HG03139 (cell line): ENCODE data around the gene SDK1.

Experiments
- ATAC-seq: cut with Tn5 transposase; IDR thresholded peaks from one replicate; pipeline ENCODE4 v1.9.1; 2021; ENCODE audit not compliant: unreplicated experiment

SDK1 gene

DNA sequence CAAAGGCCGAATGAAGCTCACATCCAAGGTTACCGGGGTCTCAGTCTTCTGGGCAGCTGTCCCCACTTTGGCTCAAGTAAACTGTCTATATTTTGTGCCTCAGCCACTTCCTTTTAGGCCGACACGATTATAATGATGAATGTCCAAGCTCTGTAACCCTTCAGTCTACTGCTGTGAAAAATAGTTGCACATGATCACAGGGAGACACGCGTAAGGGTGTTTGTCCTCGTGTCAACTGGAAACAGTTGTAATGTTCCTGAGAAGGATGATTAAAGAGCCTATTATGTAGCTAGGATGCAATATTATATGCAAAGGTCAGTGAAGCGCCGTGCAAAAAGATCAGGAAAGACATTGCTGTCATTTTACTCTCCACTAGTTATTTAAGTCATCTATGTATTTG lies 559.9 kb downstream of the SDK1 start:
- ATAC-seq: no peak

GRCh38 chr7:3861386-3861785 lies 560.3 kb downstream of the SDK1 start:
- no peak for ATAC-seq

DNA sequence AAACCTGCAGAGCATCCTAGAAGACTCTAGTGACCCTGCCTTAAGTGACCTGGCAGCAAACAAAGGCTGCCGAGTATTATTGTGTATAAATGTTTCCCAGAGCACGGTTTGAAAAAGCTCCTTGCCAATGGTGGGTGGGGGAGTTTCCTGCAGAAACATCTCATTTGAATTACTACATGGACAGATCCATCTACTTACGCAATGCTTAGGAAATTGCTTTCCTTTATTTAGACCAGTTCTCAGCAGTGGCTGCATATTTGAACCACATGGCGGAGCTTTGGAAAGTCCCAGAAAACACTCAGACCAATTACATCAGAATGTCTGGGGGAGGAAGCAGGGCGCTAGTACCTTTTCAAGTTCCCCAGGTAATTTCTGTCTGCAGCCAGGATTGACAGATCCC lies 560.9 kb downstream of the SDK1 start:
- no peak for ATAC-seq

GRCh38 chr7:3862774-3863173 lies 561.7 kb downstream of the SDK1 start:
- ATAC-seq: no peak

DNA sequence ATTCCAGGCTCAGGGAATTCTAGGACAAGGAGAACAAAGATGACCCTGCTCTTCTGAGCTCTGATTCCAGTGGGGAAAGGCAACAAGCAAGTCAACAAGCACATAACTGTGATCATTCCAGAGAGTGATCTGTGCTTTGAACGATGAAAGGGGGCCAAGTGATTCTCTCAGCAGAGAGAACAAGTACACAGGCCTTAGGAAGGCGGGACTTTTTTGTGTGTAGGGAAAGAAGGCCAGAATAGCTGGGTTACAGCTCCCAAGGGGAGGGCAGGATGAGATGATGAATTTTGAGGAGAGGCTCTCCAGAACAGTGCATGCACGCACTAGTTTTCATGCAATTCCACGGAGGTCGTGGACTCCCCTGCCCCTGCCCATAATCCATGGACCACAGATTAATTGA lies 565.2 kb downstream of the SDK1 start:
- ATAC-seq: no peak

DNA sequence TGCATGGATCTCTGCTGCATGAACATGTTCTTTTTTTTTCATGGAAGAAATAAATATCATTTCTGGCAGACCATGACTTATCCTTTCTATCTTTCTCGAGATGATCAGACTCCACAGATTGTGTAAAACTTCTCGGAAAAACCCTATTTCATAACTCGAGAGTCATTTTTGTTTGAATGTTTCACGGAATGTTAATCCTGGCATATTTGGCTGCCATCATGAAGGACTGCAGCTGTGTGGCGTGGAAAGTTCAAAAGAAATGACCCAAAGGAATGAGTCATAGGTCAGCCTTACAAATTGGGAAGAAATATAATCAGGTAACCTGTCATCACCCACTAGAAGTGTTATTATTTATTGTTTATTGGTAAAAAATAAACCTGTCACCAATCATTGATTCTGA lies 566.8 kb downstream of the SDK1 start:
- ATAC-seq: no peak

DNA sequence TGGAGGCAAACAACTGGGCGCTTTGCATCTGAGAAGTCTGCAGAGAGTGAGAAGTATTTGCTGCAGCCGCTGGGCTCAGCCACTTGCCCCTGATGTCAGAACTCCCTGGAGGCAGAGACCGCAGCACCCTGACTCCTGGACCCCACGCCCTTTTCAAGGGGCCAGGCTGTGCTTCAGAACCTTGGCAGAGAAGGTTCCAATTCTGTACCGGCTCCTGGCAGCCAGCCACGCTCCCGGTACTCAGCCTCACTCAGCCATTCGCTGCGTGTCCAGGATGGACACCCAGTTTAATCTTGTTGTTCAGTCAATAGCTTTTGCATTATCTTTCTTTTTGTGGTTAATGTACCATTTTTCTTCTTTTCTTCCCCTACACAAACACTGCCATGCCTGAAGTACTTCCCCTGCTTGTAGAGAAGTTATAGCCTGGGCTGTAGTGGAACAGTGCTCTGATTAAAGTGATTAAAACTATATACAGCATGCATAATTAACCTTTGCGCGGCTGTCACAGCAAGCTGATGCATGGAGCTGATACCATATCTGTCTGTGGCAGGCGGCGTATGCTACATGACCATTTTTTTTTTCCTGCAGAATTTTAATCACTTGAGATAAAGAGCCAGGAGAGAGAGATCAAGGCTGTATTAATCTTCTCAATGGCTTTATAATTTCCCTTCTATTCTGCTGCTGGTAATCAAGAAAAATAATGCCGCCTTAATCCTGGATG lies 578.5 kb downstream of the SDK1 start:
- no peak for ATAC-seq

DNA sequence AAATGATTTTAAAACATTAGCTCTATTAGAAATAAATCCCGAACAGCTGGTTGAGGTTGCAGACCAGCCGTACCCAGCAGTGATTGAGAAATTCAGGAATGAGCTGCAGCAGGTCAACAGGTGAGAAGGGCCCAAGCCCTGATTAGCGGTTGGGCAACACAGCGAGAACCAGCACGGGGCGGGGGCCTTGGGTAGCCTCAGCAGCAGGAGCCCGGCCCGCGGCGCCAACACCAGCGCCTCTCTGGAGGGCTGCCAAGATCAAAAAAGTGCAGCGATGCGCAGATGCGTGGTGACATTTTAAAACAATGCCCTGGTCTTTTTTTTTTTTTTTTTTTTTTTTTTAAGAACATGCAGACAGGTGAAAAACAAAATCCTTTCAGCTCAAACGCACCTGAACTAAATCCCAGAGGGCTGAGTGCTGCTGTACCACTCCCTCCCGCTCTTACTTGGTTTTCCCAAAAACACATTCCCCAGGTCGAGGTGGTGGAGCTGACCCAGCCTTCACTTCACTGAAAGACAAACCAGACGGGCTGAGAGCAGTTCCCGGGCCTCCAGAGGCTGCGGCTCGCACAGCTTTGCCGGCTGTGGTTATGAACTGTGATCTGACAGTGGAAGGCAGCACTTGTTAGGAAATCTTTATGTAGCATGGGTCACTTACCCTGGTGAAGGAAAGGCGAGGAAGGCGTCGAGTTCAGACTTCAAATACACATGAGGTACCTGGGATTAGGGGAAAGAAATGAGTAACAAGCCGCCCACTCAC lies 579.4 kb downstream of the SDK1 start:
- no peak for ATAC-seq

GRCh38 chr7:3882782-3883181 lies 581.7 kb downstream of the SDK1 start:
- no peak for ATAC-seq

DNA sequence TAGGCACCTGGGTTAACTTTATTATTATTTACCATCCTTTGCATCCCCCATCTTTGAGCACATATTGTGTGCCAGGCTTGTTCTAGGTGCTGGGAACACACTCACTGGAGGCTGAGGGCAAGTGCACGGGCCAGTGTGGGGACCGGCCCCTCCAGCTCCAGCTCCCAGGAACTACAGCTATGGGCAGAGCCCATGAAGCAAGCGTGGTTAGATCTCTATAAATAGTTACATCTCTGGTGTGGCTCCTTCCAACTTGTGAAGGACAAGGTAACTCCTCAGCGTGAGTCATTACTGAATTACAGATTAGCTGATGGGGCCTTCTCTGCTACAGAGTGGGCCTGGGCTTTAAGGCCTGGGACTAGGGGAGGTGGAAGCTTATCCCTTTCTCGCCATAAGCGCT lies 583.5 kb downstream of the SDK1 start:
- no peak for ATAC-seq

DNA sequence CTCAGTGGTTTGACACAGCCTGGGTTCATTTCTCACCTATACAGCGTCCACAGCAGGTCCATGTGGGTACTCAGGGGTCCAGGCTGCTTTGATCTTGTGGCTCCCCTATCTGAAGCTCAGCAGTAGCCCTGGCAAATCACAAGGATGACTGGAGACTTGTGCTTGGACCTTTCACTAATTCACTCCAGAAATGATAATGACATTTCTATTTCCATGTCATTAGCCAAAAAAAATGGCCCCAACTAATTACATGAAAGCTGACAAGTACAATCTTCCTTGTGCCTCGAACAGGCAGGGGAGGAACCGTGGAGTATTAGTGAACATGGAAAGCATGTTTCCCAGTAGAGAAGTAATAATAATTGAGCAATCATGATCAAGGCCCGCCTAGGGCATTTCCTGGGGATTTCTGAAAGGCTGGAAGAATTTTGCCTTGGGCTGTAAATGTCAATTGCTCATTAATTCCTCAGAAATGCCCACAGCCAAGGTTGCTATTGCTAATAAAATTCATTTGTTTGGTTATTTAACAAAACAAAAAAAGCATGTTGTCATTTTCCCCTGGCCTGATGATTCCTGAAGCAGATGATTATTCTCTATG lies 586.1 kb downstream of the SDK1 start:
- no peak for ATAC-seq

DNA sequence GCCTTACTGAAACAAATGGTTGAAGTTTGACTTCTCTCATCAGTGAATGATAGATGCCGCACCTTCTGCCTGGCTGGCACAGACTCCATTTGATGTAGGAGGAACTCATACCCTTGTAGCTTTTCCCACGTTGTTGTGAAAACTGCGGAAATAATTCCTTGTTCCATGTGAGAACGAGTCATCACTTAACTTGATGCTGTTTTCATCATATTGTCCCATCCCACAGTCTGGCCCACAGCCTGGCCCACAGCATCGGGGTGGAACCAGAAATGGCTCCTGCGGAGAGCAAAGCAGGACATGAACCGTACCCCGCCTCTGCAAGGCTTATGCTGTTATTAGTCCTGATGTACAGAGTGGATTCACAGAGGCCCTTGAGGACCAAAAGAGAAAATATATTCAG lies 587.0 kb downstream of the SDK1 start:
- no peak for ATAC-seq

- no peak for ATAC-seq
Measured at GRCh38 chr7:3892157-3892556, 591.1 kb downstream of the SDK1 start.

- ATAC-seq: no peak
Measured at GRCh38 chr7:3892686-3893085, 591.6 kb downstream of the SDK1 start.

- ATAC-seq: no peak
Measured at GRCh38 chr7:3893151-3893788, 592.2 kb downstream of the SDK1 start.

- no peak for ATAC-seq
Measured at GRCh38 chr7:3893789-3894153, 592.7 kb downstream of the SDK1 start.

DNA sequence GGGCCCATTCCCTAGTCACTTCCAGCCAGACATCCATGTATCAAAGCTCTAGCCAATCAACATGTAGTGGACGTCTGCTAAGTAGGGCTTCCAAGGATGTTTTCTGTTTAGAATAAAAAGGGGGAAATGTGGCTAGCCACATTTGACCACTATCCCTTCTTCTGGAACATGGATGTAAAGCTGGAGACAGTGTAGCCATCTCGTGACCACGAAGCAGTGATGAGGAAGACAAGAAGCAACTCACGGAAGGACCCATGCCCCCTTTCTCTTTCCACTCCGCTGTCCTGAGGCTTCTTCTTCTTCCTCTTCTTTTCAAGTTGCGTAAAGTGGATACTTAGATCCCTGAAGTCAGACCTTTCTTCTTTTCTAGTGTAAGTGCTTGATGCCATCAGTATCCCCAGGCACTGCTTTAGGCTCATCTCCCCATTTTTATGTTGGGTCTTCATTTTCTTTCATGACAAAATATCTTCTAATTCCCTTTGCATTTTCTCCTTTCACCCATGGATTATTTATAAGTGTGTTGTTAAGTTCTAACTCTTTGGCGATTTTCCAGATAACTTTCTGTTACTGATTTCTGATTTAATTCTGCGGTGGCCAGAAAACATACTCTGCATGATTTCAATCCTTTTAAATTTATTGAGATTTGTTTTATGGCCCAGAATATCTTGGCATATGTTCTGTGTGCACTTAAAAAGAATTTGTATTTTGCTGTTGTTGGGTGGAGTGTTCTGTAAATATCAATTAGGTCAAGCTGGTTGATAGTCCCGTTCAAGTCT lies 594.5 kb downstream of the SDK1 start:
- no peak for ATAC-seq

DNA sequence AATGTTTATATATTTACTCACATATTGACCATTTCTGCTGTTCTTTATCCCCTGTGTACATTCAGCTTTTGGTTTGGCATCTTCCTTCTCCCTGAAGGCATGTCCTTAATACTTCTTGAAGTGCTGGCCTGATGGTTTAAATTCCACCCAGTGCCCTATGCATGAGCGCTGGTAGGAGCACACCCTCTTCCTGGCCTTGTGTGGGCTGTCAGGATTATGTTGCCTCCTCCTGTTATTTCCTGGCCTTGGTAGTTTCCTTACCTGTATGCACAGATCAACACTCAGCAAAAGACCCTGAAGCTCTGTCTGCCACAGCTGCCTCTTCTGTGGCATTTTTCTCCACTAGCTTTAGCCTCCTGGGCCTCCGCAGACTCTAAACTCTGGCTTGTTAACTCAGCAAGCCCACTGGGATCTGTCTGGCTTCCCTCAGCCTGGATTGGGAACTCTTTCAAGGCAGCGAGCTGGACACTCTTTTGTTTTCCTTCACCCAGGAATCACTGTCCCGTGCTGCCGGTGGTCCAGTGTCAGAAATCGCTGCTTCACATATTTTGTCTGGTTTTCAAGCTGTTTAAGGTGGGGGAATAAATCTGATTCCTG lies 595.2 kb downstream of the SDK1 start:
- no peak for ATAC-seq

- no peak for ATAC-seq
Measured at GRCh38 chr7:3897430-3898372, 596.6 kb downstream of the SDK1 start.

GRCh38 chr7:3899559-3899991 lies 598.5 kb downstream of the SDK1 start:
- no peak for ATAC-seq
